Endodermal cell (in vitro differentiated cells): ENCODE results near the gene ATAD2B. TPM values are rescaled to one million over a fixed set of nuclear protein-coding genes. Genes with fewer than 3 reads are reported as not detected.

Source experiments
- DNase-seq: peaks from one replicate; pipeline ENCODE4 v3.0.0-alpha.2; 2017
- H3K27ac ChIP-seq: 2 replicates; pipeline ENCODE4 v1.5.1; 2013; ENCODE audit warnings: mild to moderate bottlenecking, low read depth, low read length, moderate library complexity
- H3K27me3 ChIP-seq: 2 replicates; pipeline ENCODE4 v1.6.1; 2013; ENCODE audit warnings: mild to moderate bottlenecking, low read length, moderate library complexity; ENCODE audit not compliant: insufficient read depth, control insufficient read depth, poor library complexity, severe bottlenecking
- H3K36me3 ChIP-seq: 2 replicates; pipeline ENCODE4 v1.7.0; 2013; ENCODE audit warnings: mild to moderate bottlenecking, low read length, moderate library complexity; ENCODE audit not compliant: control insufficient read depth, insufficient read depth
- H3K4me1 ChIP-seq: one replicate; pipeline ENCODE4 v1.7.0; 2013; ENCODE audit warnings: low read length; ENCODE audit not compliant: control insufficient read depth, insufficient read depth
- H3K4me3 ChIP-seq: 2 replicates; pipeline ENCODE4 v1.5.1; 2013; ENCODE audit warnings: mild to moderate bottlenecking, low read length, moderate library complexity
- H3K9ac ChIP-seq: 2 replicates; pipeline ENCODE4 v1.6.1; 2013; ENCODE audit warnings: mild to moderate bottlenecking, low read length, moderate library complexity; ENCODE audit not compliant: poor library complexity, severe bottlenecking; ENCODE audit errors: extremely low read depth
- H3K9me3 ChIP-seq: 2 replicates; pipeline ENCODE4 v1.6.1; 2013; ENCODE audit warnings: mild to moderate bottlenecking, low read length, moderate library complexity; ENCODE audit not compliant: control insufficient read depth
- H3K27ac Mint-ChIP-seq: 2 replicates; pipeline ENCODE4 v1.8.0; 2020; ENCODE audit warnings: mixed read lengths
- H3K27me3 Mint-ChIP-seq: 2 replicates; pipeline ENCODE4 v1.8.0; 2021; ENCODE audit warnings: mild to moderate bottlenecking, mixed read lengths; ENCODE audit not compliant: insufficient read depth
- H3K36me3 Mint-ChIP-seq: 2 replicates; pipeline ENCODE4 v1.8.0; 2020; ENCODE audit warnings: low read depth, mixed read lengths
- H3K4me1 Mint-ChIP-seq: 2 replicates; pipeline ENCODE4 v1.8.0; 2020; ENCODE audit warnings: mixed read lengths
- H3K4me3 Mint-ChIP-seq: 2 replicates; pipeline ENCODE4 v1.8.0; 2020; ENCODE audit warnings: mild to moderate bottlenecking, moderate library complexity, mixed read lengths
- H3K9me3 Mint-ChIP-seq: 2 replicates; pipeline ENCODE4 v1.8.0; 2020; ENCODE audit warnings: mild to moderate bottlenecking, mixed read lengths
- WGBS, 2 experiments: methylation state at CpG; one replicate each; pipeline versions ENCODE4 v1.1.5 to v1.1.7; 2013; ENCODE audit warnings: missing lambda C conversion rate in 2 of 2, mixed read lengths in 1 of 2; ENCODE audit not compliant: insufficient coverage in 1 of 2, insufficient read length in 1 of 2; 5-methylcytosine and 5-hydroxymethylcytosine counted together
- total RNA-seq, 2 donors: library from RNA; stranded (reverse); fragmentation: NEBNext Ultra II Directional in 1 of 2; extraction: Animal tissue kit (Norgen Biotek cat#: 25700) in 1 of 2; gene quantifications; 2 replicates in 1 of 2; 3 replicates in 1 of 2; pipeline ENCODE4 v1.2.1, GENCODE V29; 2021
- TF ChIP-seq, protein P1 (sequence below): fragments of 200-600 bp; sonication (generic); conservative IDR thresholded peaks from 2 replicates; pipeline ENCODE4 v1.5.0; 2021; ENCODE audit warnings: antibody characterized with exemption, mild to moderate bottlenecking

Gene ATAD2B
- total RNA-seq, 2 donors from 2014 or later, result 18.6 to 20.7 TPM

DNA sequence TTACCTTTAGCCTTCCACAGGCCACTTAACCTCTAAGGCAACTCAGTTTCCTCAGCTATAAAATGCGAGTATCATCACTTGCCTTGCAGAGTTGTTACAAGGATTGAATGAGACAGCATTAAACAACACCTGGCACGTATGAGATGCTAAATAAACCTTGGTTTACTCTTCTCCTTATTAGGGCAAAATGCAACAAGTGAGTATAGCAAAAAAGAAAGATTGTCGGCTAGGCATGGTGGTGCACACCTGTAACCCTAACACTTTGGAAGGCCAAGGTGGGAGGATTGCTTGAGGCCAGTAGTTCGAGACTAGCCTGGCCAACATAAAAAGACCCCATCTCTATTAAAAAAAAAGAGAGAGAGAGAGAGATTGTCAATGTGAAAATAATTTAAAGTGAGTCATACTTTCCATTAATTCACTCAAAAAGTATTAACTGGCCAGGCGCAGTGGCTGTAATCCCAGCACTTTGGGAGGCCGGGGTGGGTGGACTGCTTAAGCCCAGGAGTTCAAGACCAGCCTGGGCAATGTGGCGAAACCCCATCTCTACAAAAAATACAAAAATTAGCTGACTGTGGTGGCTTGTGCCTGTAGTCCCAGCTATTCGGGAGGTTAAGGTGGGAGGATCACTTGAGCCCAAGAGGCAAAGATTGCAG is 8.0 kb downstream of the ATAD2B start:
- Histone ChIP-seq H3K36me3 (no peaks in the 10 kb centered on the region), H3K4me1 (no peaks in the 10 kb centered on the region), H3K9me3 (no peaks in the 10 kb centered on the region), H3K4me3 (no peak overlapping the region), H3K9ac (no peak overlapping the region), H3K27ac (no peak overlapping the region), H3K27me3 (no peaks in the 10 kb centered on the region)
- Mint-ChIP-seq H3K27me3 (no peaks in the 10 kb centered on the region), H3K27ac (no peak overlapping the region), H3K4me3 (no peak overlapping the region), H3K9me3 (no peaks in the 10 kb centered on the region), H3K36me3 (no peaks in the 10 kb centered on the region), H3K4me1 (peaks cover 17% of the 10 kb centered on the region)
- DNase-seq, result no peak
- WGBS, 2 experiments, result 95% methylated on average over 4 to 8 of the region's 8 CpGs
- TF ChIP-seq, protein P1, sequence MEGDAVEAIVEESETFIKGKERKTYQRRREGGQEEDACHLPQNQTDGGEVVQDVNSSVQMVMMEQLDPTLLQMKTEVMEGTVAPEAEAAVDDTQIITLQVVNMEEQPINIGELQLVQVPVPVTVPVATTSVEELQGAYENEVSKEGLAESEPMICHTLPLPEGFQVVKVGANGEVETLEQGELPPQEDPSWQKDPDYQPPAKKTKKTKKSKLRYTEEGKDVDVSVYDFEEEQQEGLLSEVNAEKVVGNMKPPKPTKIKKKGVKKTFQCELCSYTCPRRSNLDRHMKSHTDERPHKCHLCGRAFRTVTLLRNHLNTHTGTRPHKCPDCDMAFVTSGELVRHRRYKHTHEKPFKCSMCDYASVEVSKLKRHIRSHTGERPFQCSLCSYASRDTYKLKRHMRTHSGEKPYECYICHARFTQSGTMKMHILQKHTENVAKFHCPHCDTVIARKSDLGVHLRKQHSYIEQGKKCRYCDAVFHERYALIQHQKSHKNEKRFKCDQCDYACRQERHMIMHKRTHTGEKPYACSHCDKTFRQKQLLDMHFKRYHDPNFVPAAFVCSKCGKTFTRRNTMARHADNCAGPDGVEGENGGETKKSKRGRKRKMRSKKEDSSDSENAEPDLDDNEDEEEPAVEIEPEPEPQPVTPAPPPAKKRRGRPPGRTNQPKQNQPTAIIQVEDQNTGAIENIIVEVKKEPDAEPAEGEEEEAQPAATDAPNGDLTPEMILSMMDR, result no peak

DNA sequence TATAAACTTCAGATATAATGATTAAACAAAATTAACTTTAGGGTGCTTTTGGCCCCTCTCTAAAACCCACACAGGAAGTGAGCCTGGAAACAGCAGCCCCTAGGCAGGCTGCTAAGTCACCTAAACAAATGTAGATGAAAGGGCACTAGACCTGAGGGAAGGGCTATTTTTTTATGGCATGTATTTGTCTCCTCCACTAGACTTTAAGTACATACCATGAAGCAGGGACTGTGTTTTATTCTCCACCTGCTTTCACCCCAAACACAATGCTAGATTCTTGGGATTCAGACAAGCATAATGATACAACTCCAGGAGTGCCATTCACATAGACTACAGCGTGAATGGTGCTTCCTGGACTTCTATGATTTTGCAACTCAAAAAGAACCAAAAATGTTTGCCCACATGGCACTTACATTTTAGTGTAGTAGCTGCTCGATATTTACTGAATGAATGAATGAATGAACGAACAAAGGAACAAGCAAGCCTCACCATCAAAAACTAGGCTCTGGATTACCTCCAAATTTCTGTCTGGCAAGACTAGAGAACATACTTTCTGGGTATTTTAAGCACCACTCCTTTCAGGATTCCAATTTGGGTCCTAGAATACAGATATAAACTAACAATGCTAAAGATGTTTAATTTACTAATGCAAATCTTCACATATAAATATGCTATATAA is 10.1 kb downstream of the ATAD2B start:
- no peak for DNase-seq
- Histone ChIP-seq H3K4me3 (no peak overlapping the region), H3K9me3 (no peaks in the 10 kb centered on the region), H3K4me1 (no peaks in the 10 kb centered on the region), H3K36me3 (no peaks in the 10 kb centered on the region), H3K9ac (no peak overlapping the region), H3K27me3 (no peaks in the 10 kb centered on the region), H3K27ac (no peak overlapping the region)
- Mint-ChIP-seq H3K9me3 (no peaks in the 10 kb centered on the region), H3K4me1 (peaks cover 10% of the 10 kb centered on the region), H3K27ac (peak overlapping the region; percentile 76), H3K4me3 (no peak overlapping the region), H3K36me3 (peaks cover 7% of the 10 kb centered on the region), H3K27me3 (no peaks in the 10 kb centered on the region)
- 92 to 93% methylated on average over 3 of the region's 3 CpGs for WGBS, 2 experiments
- TF ChIP-seq, protein P1, result no peak

DNA sequence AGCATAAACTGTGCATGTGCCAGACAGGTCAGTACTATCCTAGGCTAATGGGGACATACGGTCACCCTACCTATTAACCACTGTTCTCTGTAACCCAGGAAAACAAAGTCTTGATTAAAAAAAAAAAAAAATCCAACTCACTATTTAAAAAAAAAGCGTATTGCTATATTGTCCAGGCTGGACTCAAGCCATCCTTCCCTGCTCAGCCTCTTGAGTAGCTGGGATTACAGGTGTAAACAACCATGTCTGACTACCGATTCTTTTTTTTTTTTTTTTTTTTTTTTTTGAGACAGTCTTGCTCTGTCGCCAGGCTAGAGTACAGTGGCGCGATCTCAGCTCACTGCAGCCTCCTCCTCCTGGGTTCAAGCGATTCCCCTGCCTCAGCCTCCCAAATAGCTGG is 11.6 kb downstream of the ATAD2B start:
- Mint-ChIP-seq H3K36me3 (peaks cover 9% of the 10 kb centered on the region), H3K9me3 (no peaks in the 10 kb centered on the region), H3K4me1 (peaks cover 10% of the 10 kb centered on the region), H3K27ac (no peak overlapping the region), H3K4me3 (no peak overlapping the region), H3K27me3 (no peaks in the 10 kb centered on the region)
- no peak overlapping the region for H3K9ac ChIP-seq
- H3K9me3 ChIP-seq, result no peaks in the 10 kb centered on the region
- no peak overlapping the region for H3K4me3 ChIP-seq
- TF ChIP-seq, protein P1, result no peak
- no peak overlapping the region for H3K27ac ChIP-seq
- H3K27me3 ChIP-seq, result no peaks in the 10 kb centered on the region
- no peaks in the 10 kb centered on the region for H3K4me1 ChIP-seq
- no peaks in the 10 kb centered on the region for H3K36me3 ChIP-seq
- WGBS, 2 experiments, result 96% methylated on average over 7 of the region's 7 CpGs; no CpG with 5 or more reads in 1 of the 2 experiments
- no peak for DNase-seq
